ENCODE results near the gene LTBP2. TPM values are rescaled to one million over a fixed set of nuclear protein-coding genes. Genes with fewer than 3 reads are reported as not detected.

Gene LTBP2
- total and polyA plus RNA-seq, 2 donors = 6.8 to 26.7 TPM

GRCh38 chr14:74630881-74631690, 19.0 kb upstream of the LTBP2 start:
- no peaks in the 10 kb centered on the region for H3K4me1 ChIP-seq (ENCODE audit: insufficient read depth)
- no peaks in the 10 kb centered on the region for H3K36me3 ChIP-seq (ENCODE audit: insufficient read depth)
- DNase-seq (ENCODE audit: extremely low spot score) = no peak
- no peak overlapping the region for H3K4me3 ChIP-seq (ENCODE audit: low read depth, low read length)
- 58% methylated on average over 15 of the region's 15 CpGs for WGBS
- H3K27ac ChIP-seq (ENCODE audit: low read depth) = no peak overlapping the region

GRCh38 chr14:74628418-74628817, 16.4 kb upstream of the LTBP2 start:
- 69% methylated on average over 5 of the region's 5 CpGs for WGBS
- H3K4me1 ChIP-seq (ENCODE audit: insufficient read depth) = no peaks in the 10 kb centered on the region
- H3K4me3 ChIP-seq (ENCODE audit: low read depth, low read length) = no peak overlapping the region
- H3K27ac ChIP-seq (ENCODE audit: low read depth) = no peak overlapping the region
- no peak for DNase-seq (ENCODE audit: extremely low spot score)
- no peaks in the 10 kb centered on the region for H3K36me3 ChIP-seq (ENCODE audit: insufficient read depth)

GRCh38 chr14:74627076-74627475, 15.0 kb upstream of the LTBP2 start:
- 79% methylated on average over 8 of the region's 8 CpGs for WGBS
- H3K36me3 ChIP-seq (ENCODE audit: insufficient read depth) = no peaks in the 10 kb centered on the region
- no peaks in the 10 kb centered on the region for H3K4me1 ChIP-seq (ENCODE audit: insufficient read depth)

GRCh38 chr14:74622257-74622656, 10.2 kb upstream of the LTBP2 start:
- 88% methylated on average over 5 of the region's 5 CpGs for WGBS
- H3K36me3 ChIP-seq (ENCODE audit: insufficient read depth) = no peaks in the 10 kb centered on the region
- H3K4me3 ChIP-seq (ENCODE audit: low read depth, low read length) = no peak overlapping the region
- no peak for DNase-seq (ENCODE audit: extremely low spot score)
- H3K27ac ChIP-seq (ENCODE audit: low read depth) = no peak overlapping the region
- H3K4me1 ChIP-seq (ENCODE audit: insufficient read depth) = no peaks in the 10 kb centered on the region

More at GRCh38 chr14:74627076-74627475, 15.0 kb upstream of the LTBP2 start:
- Histone ChIP-seq H3K27ac (ENCODE audit: low read depth) (no peak overlapping the region), H3K4me3 (ENCODE audit: low read depth, low read length) (no peak overlapping the region)
- DNase-seq (ENCODE audit: extremely low spot score) = no peak

GRCh38 chr14:74621556-74621955, 9.5 kb upstream of the LTBP2 start:
- Histone ChIP-seq H3K27ac (ENCODE audit: low read depth) (no peak overlapping the region), H3K4me1 (ENCODE audit: insufficient read depth) (no peaks in the 10 kb centered on the region), H3K4me3 (ENCODE audit: low read depth, low read length) (no peak overlapping the region), H3K36me3 (ENCODE audit: insufficient read depth) (no peaks in the 10 kb centered on the region)
- 64% methylated on average over 6 of the region's 6 CpGs for WGBS
- DNase-seq (ENCODE audit: extremely low spot score) = no peak

GRCh38 chr14:74620923-74621322, 8.9 kb upstream of the LTBP2 start:
- no peaks in the 10 kb centered on the region for H3K4me1 ChIP-seq (ENCODE audit: insufficient read depth)

GRCh38 chr14:74620497-74620921, 8.5 kb upstream of the LTBP2 start:
- no peak for DNase-seq (ENCODE audit: extremely low spot score)
- H3K27ac ChIP-seq (ENCODE audit: low read depth) = no peak overlapping the region
- no peaks in the 10 kb centered on the region for H3K36me3 ChIP-seq (ENCODE audit: insufficient read depth)
- no peaks in the 10 kb centered on the region for H3K4me1 ChIP-seq (ENCODE audit: insufficient read depth)
- 77% methylated on average over 2 of the region's 2 CpGs for WGBS
- H3K4me3 ChIP-seq (ENCODE audit: low read depth, low read length) = no peak overlapping the region

More at GRCh38 chr14:74620923-74621322, 8.9 kb upstream of the LTBP2 start:
- DNase-seq (ENCODE audit: extremely low spot score) = no peak
- H3K4me3 ChIP-seq (ENCODE audit: low read depth, low read length) = no peak overlapping the region
- no peaks in the 10 kb centered on the region for H3K36me3 ChIP-seq (ENCODE audit: insufficient read depth)
- no peak overlapping the region for H3K27ac ChIP-seq (ENCODE audit: low read depth)
- WGBS = 91% methylated on average over 3 of the region's 3 CpGs

GRCh38 chr14:74619672-74620131, 7.7 kb upstream of the LTBP2 start:
- Histone ChIP-seq H3K4me1 (ENCODE audit: insufficient read depth) (no peaks in the 10 kb centered on the region), H3K4me3 (ENCODE audit: low read depth, low read length) (no peak overlapping the region), H3K36me3 (ENCODE audit: insufficient read depth) (no peaks in the 10 kb centered on the region), H3K27ac (ENCODE audit: low read depth) (no peak overlapping the region)
- DNase-seq (ENCODE audit: extremely low spot score) = no peak
- 24% methylated on average over 6 of the region's 6 CpGs for WGBS

GRCh38 chr14:74618078-74618952, 6.3 kb upstream of the LTBP2 start:
- Histone ChIP-seq H3K36me3 (ENCODE audit: insufficient read depth) (no peaks in the 10 kb centered on the region), H3K4me1 (ENCODE audit: insufficient read depth) (no peaks in the 10 kb centered on the region), H3K4me3 (ENCODE audit: low read depth, low read length) (no peak overlapping the region), H3K27ac (ENCODE audit: low read depth) (peak overlapping the region; percentile 33)
- WGBS = 77% methylated on average over 10 of the region's 10 CpGs
- DNase-seq (ENCODE audit: extremely low spot score) = no peak

GRCh38 chr14:74616996-74617700, 5.1 kb upstream of the LTBP2 start:
- Histone ChIP-seq H3K27ac (ENCODE audit: low read depth) (no peak overlapping the region), H3K4me3 (ENCODE audit: low read depth, low read length) (no peak overlapping the region), H3K4me1 (ENCODE audit: insufficient read depth) (no peaks in the 10 kb centered on the region), H3K36me3 (ENCODE audit: insufficient read depth) (no peaks in the 10 kb centered on the region)
- 88% methylated on average over 13 of the region's 13 CpGs for whole genome bisulfite sequencing
- DNase-seq (ENCODE audit: extremely low spot score) = no peak

GRCh38 chr14:74616507-74616906, 4.5 kb upstream of the LTBP2 start:
- H3K4me3 ChIP-seq (ENCODE audit: low read depth, low read length) = no peak overlapping the region
- 59% methylated on average over 4 of the region's 4 CpGs for WGBS
- H3K27ac ChIP-seq (ENCODE audit: low read depth) = no peak overlapping the region
- H3K36me3 ChIP-seq (ENCODE audit: insufficient read depth) = no peaks in the 10 kb centered on the region
- H3K4me1 ChIP-seq (ENCODE audit: insufficient read depth) = peaks cover under 1% of the 10 kb centered on the region
- no peak for DNase-seq (ENCODE audit: extremely low spot score)

- Histone ChIP-seq H3K27ac (ENCODE audit: low read depth) (no peak overlapping the region), H3K36me3 (ENCODE audit: insufficient read depth) (no peaks in the 10 kb centered on the region), H3K4me1 (ENCODE audit: insufficient read depth) (peaks cover 2% of the 10 kb centered on the region), H3K4me3 (ENCODE audit: low read depth, low read length) (no peak overlapping the region)
- DNase-seq (ENCODE audit: extremely low spot score) = no peak
- 93% methylated on average over 14 of the region's 14 CpGs for WGBS
Observed at GRCh38 chr14:74615735-74616134, 3.7 kb upstream of the LTBP2 start.

Data from urinary bladder (tissue), 4 donors.